HEK293 (cell line): Measurements from ENCODE around the gene PID1.

Experiments
- ZBTB7A ChIP-seq: fragments of 450-650 bp; formaldehyde crosslinking; IDR thresholded peaks from 2 replicates; pipeline ENCODE4 v1.5.1; 2016; ENCODE audit warnings: low read depth, missing biosample characterization, missing genetic modification characterization
- ZNF530 ChIP-seq: fragments of 450-650 bp; formaldehyde crosslinking; IDR thresholded peaks from 2 replicates; pipeline ENCODE4 v1.5.1; 2016; ENCODE audit warnings: low read depth, missing biosample characterization, missing genetic modification characterization

GRCh38 chr2:229033816-229034215 lies 237.3 kb downstream of the PID1 start:
- TF ChIP-seq ZBTB7A (tag by site-specific recombination) (no peak), ZNF530 (tag by site-specific recombination) (no peak)
